Inflammatory macrophage (primary cell): ENCODE measurements around the gene TRIM6.
A peak's percentile ranks its signal among the peaks of the same experiment; 100 is the strongest.
"Not testable (repeated sequence)": the region's sequence is repeated elsewhere in the genome, so short reads cannot be mapped to it uniquely, and the experiment has no call there.

Source experiments
- DNase-seq, 2 donors: peaks; one replicate each; pipeline ENCODE4 v3.0.0-alpha.2; 2020 to 2022
- total RNA-seq, 18 experiments: gene quantifications; one replicate each; lab custom pipeline; 2026; ENCODE audit warnings: mixed read lengths in 6 of 18, inconsistent platforms in 2 of 18; lab: John Stamatoyannopoulos, UW

Gene TRIM6, protein sequence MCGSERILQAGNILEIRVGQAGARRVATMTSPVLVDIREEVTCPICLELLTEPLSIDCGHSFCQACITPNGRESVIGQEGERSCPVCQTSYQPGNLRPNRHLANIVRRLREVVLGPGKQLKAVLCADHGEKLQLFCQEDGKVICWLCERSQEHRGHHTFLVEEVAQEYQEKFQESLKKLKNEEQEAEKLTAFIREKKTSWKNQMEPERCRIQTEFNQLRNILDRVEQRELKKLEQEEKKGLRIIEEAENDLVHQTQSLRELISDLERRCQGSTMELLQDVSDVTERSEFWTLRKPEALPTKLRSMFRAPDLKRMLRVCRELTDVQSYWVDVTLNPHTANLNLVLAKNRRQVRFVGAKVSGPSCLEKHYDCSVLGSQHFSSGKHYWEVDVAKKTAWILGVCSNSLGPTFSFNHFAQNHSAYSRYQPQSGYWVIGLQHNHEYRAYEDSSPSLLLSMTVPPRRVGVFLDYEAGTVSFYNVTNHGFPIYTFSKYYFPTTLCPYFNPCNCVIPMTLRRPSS
- 0.25 to 2.8 (median 1.3) reads per million in 18 experiments for total RNA-seq

DNA sequence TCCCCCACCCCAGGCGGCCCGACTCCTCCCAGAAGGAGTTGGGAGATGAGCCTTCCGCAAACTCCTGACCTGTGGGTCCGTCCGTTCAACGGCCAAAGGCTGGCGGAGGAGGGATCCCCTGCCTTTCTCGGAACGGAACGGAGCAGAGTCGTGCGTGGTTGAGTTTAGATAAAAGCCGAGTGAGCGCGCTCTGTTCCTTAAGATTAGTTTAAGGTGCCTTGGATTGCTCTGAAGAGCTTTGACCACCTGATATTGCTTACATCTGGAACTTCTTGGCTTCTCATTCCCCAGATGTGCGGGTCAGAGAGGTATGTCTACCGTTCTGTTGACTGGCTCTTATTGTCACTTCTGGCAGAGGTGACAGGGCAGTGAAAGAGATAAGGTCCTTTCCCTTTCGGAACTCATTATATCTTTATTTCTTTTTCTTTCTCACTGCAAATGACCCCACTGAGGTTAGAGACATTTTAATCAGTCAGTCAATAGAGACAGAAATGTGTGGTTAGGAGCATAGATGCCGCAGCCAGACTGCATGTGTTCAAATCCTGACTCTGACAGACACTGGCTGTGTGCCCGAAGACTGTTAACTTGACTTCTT, at the start of gene TRIM6:
Gene TRIM6, plus strand, starts transcription at position 31 of the 595 bp plus-strand sequence. Its CDS starts 261 bp downstream, at position 292.
- peak; percentile 57 to 64 for DNase-seq

- no peak for DNase-seq
These were observed 48.5 kb upstream of the TRIM6 start for GRCh38 chr11:5547982-5548381.

GRCh38 chr11:5548440-5548839, 48.0 kb upstream of the TRIM6 start, which contains the start of gene OR52H1:
Gene OR52H1, minus strand, starts transcription at chr11:5548540. Its CDS starts 3,035 bp downstream, at chr11:5545505.
- DNase-seq: no peak

GRCh38 chr11:5550440-5551095, 45.9 kb upstream of the TRIM6 start:
- DNase-seq: no peak

- DNase-seq: no peak
These were observed 43.1 kb upstream of the TRIM6 start for GRCh38 chr11:5553343-5553742.

- DNase-seq: no peak
These were observed 39.7 kb upstream of the TRIM6 start for GRCh38 chr11:5556596-5557188.

GRCh38 chr11:5557751-5558150, 38.7 kb upstream of the TRIM6 start:
- no peak for DNase-seq

DNA sequence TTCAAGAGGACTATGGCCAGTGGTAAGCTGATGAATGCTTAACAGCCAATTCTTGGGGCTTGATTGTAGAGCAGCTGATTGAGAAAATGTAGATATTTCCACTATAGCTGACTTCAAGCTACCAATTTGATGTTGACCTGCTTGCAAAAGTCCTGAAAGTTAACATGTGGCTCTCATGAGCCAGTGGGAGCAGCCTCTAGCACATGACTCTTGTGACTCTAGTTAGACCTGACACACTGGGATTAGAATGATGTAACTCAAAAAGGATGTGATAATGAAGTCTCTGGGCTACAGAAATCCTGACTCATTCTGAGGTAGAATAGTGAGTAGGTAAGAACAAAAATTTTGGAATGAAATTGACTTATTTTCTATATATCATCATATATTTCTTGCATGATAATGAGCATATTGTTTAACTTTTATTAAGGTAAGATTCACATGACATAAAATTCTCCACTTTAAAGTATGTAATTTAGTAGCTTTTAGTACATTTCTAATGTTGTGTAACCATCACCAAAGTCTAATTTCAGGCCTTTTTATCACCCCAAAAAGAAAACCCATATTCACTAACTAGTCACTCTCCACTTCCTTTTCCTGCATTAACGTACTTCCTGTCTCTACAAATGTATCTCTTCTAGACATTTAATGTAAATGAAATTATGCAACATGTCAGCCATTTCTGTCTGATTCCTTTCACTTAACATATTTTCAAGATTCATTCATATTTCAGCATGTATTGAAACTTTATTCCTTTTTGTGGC, 32.0 kb upstream of the TRIM6 start:
- DNase-seq: no peak

DNA sequence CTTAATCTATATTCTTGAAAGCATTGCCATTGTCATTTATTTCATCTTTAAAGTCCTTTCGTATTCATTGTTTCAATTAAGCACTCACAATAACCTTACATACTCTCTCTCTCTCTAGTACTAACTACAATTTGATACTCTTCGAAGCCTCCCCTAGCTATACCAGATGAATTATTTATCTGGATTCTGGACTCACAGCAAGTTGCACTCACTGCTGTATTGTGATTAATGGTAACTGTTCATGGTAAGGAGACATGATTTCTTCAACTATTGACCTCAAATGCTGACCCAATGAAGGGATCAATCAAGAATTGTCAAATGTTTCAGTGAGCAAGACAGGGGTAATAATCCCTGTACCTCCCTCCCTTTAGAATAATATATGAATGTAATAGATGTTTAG, 21.8 kb upstream of the TRIM6 start:
- DNase-seq: no peak

DNA sequence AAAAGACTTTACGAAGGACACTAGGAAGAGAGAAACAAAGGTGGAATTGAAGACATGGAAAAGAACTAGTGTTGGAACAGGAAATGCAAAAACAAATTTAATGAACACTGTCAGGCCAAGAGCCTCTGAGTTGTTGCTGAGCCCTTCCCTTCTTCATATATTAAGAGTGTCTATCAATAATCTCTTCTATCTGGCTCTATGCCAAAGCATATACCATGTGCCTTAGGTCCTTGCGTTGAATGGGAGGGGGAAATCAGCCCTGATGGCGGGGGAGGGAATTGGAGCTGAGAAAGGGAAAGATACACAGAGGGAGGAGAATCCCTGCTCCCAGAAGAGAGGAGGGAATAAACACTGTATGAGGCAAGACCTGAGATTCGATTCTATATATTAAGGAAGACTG, 21.3 kb upstream of the TRIM6 start:
- DNase-seq: no peak

- DNase-seq: no peak
These were observed 19.3 kb upstream of the TRIM6 start for GRCh38 chr11:5577101-5577500.

- no peak for DNase-seq
These were observed 15.9 kb upstream of the TRIM6 start, which contains the start of gene OR52B6 for GRCh38 chr11:5580577-5580976. Gene OR52B6, plus strand, starts transcription at chr11:5580877. Its CDS starts 0 bp downstream, at chr11:5580877.

- no peak for DNase-seq
These were observed 15.4 kb upstream of the TRIM6 start for GRCh38 chr11:5581014-5581413.

DNA sequence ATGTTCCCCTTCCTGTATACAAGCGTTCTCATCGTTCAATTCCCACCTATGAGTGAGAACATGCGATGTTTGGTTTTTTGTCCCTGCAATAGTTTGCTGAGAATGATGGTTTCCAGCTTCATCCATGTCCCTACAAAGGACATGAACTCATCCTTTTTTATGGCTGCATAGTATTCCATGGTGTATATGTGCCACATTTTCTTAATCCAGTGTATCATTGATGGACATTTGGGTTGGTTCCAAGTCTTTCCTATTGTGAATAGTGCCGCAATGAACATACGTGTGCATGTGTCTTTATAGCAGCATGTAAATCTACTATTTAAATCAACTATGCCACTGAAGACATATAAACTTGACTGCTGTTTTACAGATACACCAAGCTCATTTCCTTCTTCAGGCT, 12.0 kb upstream of the TRIM6 start:
- not testable (repeated sequence) for DNase-seq

GRCh38 chr11:5589906-5590305, 6.5 kb upstream of the TRIM6 start:
- not testable (repeated sequence) for DNase-seq

- DNase-seq: no peak
These were observed 4.8 kb upstream of the TRIM6 start for GRCh38 chr11:5591613-5592012.

DNA sequence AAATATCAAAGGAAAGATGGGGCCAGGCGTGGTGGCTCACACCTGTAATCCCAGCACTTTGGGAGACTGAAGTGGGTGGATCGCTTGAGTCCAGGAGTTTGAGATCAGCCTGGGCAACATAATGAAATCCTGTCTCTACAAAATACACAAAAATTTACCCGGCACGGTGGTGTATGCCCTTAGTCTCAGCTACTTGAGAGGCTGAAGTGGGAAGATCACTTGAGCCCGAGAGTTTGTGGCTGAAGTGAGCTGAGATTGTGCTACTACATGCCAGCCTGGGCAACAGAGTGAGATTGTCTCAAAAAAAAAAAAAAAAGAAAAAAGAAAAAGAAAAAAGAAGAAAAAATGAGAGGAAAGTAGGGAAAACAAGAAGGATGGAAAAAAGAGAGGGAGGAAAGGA, 3.8 kb upstream of the TRIM6 start:
- DNase-seq: no peak

GRCh38 chr11:5593146-5593545, 3.3 kb upstream of the TRIM6 start:
- DNase-seq: no peak

DNA sequence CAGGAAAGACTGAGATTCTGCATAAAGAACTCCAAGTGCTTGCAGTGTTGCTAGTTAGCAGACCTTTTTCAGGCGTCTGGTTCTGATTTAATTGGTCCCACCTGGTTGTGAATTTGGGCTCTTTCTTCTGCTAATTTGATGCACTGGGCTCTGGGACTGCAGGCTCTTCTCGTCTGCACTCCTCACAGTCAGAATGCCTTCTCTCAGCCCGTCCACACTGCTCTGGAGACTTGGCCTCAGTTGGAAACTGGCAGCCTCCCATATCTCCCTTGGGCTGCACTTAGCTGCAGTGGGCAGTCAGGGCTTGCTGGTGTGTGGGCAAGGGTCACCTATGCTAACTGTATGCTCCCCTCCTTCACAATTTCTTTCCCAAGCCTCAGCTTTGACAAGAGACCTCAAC, 1.5 kb downstream of the TRIM6 start:
- no peak for DNase-seq

DNA sequence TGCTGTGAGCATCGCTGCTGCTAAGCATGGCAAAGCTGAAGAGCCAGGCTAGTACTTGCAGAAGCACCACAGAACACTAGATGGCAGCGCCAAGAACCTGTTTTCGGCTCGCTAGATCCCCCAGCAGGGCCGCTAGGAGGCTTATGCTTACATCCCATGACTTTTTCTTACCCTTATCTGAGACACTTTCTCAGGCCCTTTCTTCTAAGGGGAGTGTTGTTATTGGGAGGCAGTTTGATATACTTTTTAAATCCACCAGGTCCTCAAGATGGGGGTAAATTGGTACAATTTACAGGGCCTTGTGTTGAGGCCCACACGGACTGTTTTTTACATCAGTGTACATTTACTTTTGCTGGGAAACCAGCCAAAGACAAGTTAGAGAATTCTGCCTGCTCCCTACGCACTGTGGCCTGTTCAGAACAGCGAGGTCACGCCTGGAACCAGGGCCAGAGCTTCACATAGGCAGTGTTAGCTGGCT, 4.0 kb downstream of the TRIM6 start:
- peak; percentile 74 to 82 for DNase-seq

- DNase-seq: not testable (repeated sequence)
These were observed 6.4 kb downstream of the TRIM6 start for GRCh38 chr11:5602791-5603190.

DNA sequence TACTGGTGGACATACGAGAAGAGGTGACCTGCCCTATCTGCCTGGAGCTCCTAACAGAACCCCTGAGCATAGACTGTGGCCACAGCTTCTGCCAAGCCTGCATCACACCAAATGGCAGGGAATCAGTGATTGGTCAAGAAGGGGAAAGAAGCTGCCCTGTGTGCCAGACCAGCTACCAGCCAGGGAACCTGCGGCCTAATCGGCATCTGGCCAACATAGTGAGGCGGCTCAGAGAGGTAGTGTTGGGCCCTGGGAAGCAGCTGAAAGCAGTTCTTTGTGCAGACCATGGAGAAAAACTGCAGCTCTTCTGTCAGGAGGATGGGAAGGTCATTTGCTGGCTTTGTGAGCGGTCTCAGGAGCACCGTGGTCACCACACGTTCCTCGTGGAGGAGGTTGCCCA, 6.9 kb downstream of the TRIM6 start:
- DNase-seq: no peak
